Measurements from ENCODE around the gene BCAT1.
"Not testable (repeated sequence)": the region's sequence is repeated elsewhere in the genome, so short reads cannot be mapped to it uniquely, and the experiment has no call there.

Gene BCAT1

GRCh38 chr12:24956351-24956750, 7.5 kb upstream of the BCAT1 start:
- DNase-seq (ENCODE audit: low read depth, low spot score) = not testable (repeated sequence)

GRCh38 chr12:24955853-24956252, 7.0 kb upstream of the BCAT1 start:
- DNase-seq (ENCODE audit: low read depth, low spot score) = no peak

- DNase-seq (ENCODE audit: low read depth, low spot score) = no peak
These were observed 6.5 kb upstream of the BCAT1 start for GRCh38 chr12:24955389-24955788.

DNA sequence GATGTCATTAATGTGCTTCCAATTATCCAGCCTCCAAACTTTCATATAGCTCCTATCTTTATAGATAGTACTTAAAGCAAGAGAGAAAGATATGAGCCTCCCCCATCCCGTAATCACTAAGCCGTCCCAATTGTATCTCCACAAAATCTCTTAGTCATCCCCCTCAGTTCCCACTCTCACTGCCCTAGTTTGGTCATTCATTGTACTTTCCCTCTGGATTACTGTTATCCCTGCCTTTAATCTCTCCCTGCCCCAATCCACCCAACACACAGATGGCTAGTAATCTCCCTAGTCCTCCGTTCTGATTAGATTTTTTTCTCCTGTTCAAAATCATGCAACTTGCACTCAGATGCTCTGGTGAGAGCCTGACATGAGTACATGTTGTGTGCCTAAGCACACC, 5.4 kb upstream of the BCAT1 start:
- DNase-seq (ENCODE audit: low read depth, low spot score) = no peak

DNA sequence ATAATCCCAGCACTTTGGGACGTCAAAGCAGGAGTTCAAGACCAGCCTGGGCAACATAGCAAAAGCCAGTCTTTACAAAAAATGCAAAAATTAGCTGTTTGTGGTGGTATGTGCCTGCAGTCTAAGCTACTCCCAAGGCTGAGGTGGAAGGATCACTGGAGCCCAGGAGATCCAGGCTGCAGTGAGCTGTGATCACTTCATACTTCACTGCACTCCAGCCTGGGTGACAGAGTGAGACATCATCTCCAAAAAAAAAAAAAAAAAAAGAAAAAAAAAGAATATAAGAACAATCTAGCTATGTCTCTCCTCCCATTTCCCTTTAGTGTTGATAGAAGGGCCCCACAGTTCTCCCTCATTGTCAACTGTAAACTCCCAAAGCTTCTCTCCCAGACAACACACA, 3.5 kb upstream of the BCAT1 start:
- DNase-seq (ENCODE audit: low read depth, low spot score) = no peak

DNA sequence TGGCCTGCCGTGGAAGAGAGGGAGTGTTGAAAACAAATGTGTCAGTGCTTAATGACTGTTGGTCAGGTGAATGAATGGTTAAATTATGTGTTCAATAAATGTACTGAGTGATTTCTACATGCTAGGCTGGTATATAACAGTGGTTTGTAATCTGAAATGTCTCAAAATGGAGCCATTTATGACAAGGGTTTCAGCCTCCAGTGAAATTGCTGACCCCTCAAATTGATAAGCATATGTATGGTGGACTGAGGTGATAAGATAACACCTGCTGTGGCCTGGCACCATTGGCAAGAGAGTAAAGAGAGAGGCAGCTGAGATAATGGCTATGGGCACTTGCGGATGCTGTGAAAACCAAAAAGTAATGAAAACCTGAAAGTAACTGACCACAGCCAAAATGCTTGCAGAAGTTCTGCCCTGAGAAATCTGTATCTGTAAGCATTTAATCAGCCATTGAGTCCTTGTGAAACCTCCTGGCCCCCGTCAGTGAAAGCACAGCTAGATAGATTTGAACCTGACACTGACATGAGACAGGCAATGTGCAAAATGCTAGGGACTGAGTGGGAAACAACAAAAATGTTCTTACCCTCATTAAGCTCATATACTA, 1.4 kb upstream of the BCAT1 start:
- DNase-seq (ENCODE audit: low read depth, low spot score) = no peak

GRCh38 chr12:24948420-24948756, 513 bp downstream of the BCAT1 start:
- no peak for DNase-seq (ENCODE audit: low read depth, low spot score)

- no peak for DNase-seq (ENCODE audit: low read depth, low spot score)
These were observed 1.1 kb downstream of the BCAT1 start for GRCh38 chr12:24947541-24948419.

DNA sequence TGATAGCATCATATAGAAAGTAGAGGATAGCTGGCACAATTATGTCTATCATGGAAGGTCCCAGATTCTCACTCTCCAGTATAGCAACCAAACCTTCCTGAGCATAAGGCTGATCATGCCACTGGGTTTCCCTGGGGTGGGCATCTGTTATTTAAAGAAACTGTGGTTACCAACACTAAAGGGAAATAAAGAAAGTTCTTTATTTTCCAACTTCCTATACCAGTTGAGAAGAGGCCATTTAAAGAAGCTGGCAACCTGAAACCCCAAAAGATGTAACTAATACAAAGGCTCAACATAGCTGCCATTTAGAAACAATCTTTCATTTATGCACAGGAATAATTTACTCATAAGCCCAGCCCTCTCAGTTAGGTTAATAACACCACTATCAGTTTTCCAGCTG, 3.1 kb downstream of the BCAT1 start:
- DNase-seq (ENCODE audit: low read depth, low spot score) = no peak

GRCh38 chr12:24945039-24945438, 3.9 kb downstream of the BCAT1 start:
- DNase-seq (ENCODE audit: low read depth, low spot score) = no peak

GRCh38 chr12:24944601-24944975, 4.3 kb downstream of the BCAT1 start:
- no peak for DNase-seq (ENCODE audit: low read depth, low spot score)

GRCh38 chr12:24943947-24944600, 4.8 kb downstream of the BCAT1 start:
- no peak for DNase-seq (ENCODE audit: low read depth, low spot score)

DNA sequence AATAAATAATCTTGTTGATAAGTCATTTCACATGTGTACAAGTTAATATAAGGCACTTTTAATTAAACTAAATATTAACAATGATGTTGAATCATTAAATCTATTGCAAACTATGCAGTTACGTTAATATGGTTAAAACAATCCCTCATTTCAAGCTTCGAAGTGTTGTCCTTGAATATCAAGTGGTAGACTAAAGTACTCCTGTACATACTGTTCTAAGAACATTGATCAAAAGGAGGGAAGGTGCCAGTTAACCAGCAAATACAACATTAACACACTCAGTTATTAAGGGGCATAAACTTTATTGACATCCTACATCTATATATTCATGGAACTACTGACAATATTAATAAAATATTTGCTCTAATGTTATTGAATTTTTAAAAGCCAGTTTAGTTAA, 8.7 kb downstream of the BCAT1 start:
- DNase-seq (ENCODE audit: low read depth, low spot score) = no peak

GRCh38 chr12:24939551-24939950, 9.3 kb downstream of the BCAT1 start:
- not testable (repeated sequence) for DNase-seq (ENCODE audit: low read depth, low spot score)

DNA sequence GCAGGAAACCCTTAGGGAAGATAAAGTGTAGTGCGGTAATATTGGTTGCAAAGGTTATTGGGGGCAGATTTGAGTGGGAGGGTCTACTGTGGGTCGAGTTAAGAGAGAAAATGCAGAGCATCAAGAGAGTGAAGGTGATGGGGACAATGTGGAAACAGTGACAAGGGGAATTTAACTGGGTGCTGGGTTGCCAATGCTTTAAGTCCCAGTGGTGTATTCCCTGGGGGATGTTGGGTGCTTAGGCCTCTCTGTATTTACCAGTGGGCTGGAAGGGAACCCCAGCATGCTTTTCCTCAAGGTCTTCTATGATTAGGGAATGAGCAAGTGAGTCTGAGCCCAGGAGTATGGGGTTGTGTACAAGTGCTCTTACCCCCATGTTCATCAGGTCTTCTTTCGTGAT, 10.6 kb downstream of the BCAT1 start:
- DNase-seq (ENCODE audit: low read depth, low spot score) = no peak

DNA sequence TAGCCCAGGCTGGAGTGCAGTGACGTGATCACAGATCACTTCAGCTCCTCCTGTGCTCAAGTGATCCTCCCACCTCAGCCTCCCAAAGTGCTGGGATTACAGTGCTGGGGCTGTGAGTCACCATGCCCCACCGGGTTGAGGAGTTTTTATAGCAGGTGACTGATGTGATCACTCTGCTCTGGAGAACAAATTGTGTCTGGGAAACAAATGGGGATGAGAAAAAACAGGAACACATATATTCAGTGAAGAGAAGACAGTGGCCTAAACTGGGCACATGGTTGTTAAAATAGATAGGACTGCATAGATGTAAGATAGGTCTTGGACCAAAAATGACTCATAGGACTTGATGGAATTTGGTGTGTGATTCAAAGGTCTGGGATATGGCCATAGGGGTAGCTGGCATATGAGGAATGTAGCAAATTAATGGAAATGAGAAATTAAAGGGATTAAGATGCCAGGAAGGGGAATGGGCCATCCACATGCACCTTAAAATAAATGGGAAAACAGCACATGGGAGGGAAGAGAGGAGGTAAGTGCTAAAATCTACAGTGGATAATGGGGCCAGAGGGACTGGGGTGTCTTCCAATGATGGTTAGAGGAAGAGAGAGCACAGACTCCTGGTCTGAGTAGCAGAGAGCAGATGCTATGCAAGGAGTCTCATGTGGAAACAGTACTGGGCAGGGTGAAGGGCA, 11.2 kb downstream of the BCAT1 start:
- no peak for DNase-seq (ENCODE audit: low read depth, low spot score)

DNA sequence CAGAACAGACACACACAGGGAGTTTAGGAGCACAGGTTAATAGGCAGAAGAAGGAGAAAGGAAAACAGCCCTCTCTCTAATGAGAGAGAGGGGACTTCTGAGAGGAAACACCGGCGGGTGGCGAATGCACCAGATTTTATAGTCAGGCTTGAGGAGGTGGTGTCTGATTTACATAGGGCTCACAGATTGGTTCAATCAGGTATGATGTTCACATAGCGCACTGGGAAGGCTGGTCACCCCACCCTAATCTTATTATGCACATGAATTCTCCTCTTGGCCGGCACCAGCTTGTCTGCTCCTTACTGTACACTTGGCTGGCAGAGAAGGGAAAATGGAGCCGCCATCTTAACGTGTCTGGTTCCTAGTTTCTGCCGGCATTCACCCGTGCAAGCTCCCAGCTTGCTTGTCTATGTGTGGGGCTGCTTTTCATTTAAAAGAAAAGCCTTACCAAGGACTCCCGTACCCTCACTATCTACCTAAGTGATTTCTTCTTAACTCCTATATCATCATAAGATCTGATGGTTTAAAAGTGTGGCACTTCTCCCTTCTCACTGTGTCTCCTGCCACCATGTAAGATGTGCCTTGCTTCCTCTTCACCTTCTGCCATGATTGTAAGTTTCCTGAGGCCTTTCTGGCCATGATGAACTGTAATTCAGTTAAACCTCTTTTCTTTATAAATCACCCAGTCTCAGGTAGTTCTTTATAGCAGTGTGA, 15.1 kb downstream of the BCAT1 start:
- no peak for DNase-seq (ENCODE audit: low read depth, low spot score)

DNA sequence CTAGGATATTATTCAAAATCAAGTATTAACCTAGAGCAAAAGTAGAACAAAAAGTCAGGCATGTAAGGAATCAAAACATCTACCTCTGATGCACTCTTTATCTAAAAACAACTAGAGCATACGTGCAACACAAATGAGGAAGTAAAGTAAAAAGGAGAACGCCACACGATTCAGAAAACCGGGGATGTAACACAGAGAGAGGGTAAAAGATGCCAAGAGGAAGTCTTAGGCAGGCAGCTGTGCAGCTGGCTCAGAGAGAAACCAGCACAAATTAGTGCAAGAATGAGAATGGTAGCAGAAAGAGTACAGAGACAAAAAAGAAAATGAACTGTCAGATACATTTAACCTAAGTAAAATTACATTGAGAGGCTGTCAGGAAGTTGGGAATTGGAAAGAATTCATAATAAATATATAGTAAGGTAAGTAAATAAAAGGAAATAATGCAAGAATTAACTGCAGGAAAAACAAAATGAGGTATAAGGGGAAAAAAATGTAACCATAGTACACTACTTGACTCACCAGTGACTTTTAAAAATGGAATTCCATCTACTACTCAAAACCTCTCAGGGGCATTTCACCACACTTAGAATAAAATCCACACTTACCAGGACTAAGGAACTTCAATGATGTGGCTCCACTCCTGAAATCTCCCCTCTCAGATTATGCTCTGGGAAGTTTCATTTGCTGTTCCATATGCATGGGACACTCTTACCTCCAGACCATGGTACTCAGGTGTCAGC, 17.1 kb downstream of the BCAT1 start:
- DNase-seq (ENCODE audit: low read depth, low spot score) = no peak

- DNase-seq (ENCODE audit: low read depth, low spot score) = no peak
These were observed 18.9 kb downstream of the BCAT1 start for GRCh38 chr12:24929953-24930352.

DNA sequence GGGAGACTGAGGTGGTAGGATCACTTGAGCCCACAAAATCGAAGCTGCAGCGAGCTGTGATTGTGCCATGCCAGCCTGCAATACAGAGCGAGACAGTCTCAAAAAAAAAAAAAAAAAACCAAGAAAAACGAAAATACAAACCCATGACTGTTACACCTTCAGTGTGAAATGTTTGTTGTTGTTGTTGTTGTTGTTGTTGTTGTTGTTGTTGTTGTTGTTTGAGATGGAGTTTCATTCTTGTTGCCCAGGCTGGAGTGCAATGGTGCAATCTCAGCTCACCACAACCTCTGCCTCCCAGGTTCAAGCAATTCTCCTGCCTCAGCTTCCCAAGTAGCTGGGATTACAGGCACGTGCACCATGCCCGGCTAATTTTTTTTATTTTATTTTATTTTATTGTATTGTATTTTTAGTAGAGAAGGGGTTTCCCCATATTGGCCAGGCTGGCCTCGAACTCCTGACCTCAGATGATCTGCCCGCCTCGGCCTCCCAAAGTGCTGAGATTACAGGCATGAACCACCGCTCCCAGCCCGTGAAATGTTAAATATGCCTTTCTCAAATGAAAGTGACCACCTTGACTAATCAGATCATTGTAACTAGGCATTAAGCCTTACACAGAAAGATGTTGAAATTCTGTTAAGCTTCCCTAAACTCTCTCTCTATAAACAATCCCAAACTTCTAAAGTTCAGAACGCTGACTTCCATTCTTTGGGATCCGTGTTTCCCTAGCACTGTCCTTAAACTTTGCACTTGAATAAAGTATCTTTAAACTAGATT, 20.2 kb downstream of the BCAT1 start:
- not testable (repeated sequence) for DNase-seq (ENCODE audit: low read depth, low spot score)
